ENCODE data around the gene FAM131B.
"Not testable (repeated sequence)": the region's sequence is repeated elsewhere in the genome, so short reads cannot be mapped to it uniquely, and the experiment has no call there.

Gene FAM131B

DNA sequence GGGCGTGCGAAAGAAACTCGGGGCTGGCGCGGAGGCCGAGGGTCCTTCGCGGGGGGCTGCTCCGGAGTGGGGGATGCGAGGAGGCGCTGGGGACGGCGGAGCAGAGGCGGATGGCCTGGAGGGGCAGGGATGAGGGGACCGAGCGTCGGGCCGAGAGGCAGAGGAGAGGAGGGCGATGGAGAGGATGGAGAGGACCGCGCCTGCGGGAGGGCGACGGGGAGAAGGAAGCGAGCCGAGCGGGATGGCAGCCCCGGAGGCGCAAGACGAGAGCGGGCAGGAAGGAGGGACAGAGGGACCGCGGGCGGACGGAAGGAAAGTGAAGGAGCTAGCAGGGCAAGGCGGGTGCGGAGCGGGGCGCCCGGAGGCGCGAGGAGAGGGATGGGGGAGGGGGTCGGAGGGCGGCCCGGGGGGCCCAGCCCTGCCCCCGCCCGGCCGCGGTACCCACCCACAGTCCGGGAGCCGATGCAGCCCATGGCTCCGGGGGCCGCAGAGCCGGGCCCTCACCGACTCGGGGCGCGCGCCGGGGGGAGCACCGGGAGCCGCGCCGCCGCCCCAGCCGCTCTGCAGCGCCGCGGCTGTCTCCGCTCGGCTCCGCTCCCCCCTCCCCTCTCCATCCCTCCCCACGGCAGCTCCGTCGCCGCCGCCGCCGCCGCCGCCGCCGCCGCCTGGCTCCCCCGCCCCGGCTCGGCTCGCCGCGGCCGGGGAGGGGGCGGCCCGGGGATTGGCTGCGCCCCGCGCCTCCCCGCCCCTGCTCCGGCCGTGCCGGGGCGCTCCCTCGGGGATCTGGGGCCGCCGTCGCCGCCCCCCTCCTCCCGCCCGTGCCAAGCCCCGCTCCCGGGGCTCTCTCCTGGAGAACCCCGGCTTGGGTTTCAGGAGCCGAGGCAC lies at the start of gene FAM131B:
TSS of gene FAM131B (minus strand) at position 583 of the 885 bp plus-strand sequence. CDS start at position 473, 110 bp downstream.
- in situ Hi-C loops (cut with MboI; ENCODE audit: low sequenced_read_pairs): no loop called here

DNA sequence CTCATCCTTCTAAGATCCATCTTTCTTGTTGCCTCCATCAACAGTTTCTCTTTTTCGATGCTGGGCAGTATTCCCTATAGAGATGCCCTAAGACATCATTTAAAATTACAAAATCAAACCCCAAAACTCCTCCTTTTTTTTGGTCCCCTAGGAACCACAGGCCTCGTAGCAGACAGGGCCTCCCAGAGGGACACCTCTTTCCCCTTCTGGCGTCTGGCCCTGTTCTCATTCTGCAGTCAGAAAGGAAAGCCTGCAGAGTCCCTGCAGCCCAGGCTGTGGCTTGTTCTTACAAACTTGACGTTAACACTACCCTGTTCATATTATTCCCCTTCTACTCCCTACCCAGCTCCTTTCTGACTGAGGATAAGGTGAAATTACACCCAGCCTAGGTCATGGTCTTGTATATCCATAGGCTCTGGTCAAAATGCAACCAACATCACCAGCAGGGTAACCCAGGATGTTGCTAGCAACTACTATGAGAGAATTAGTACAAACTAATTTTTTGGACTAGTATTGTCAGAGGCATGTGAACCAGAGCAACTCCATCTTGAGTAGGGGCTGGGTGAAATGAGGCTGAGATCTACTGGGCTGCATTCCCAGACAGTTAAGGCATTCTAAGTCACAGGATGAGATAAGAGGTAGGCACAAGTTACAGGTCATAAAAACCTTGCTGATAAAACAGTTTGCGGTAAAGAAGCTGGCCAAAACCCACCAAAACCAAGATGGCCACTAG lies 49.6 kb upstream of the FAM131B start:
- in situ Hi-C loops (cut with MboI; ENCODE audit: low sequenced_read_pairs): no loop called here

DNA sequence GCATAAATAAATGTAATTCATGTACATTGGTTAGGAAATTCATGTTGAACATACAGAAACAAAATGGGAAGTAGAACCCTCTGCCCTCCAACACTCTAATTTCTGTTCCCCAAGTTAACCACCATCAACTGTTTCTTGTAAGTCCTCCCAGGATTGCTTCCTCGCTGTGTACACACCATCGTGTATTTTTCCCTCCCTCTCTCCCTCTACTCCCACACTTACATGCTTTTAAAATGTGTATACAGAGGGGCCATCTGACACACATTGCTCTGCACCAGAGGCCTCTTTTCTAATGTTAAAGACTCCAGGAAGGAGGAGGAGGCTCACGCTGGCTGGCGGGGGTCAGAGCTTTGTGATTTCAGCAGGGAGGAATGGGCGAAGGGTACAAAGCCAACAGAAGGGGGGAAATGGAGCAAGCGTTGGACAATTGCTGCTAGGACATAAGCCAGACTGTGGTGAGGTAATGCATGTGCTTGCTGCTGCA lies 48.0 kb upstream of the FAM131B start:
- in situ Hi-C loops (cut with MboI; ENCODE audit: low sequenced_read_pairs): no loop called here

DNA sequence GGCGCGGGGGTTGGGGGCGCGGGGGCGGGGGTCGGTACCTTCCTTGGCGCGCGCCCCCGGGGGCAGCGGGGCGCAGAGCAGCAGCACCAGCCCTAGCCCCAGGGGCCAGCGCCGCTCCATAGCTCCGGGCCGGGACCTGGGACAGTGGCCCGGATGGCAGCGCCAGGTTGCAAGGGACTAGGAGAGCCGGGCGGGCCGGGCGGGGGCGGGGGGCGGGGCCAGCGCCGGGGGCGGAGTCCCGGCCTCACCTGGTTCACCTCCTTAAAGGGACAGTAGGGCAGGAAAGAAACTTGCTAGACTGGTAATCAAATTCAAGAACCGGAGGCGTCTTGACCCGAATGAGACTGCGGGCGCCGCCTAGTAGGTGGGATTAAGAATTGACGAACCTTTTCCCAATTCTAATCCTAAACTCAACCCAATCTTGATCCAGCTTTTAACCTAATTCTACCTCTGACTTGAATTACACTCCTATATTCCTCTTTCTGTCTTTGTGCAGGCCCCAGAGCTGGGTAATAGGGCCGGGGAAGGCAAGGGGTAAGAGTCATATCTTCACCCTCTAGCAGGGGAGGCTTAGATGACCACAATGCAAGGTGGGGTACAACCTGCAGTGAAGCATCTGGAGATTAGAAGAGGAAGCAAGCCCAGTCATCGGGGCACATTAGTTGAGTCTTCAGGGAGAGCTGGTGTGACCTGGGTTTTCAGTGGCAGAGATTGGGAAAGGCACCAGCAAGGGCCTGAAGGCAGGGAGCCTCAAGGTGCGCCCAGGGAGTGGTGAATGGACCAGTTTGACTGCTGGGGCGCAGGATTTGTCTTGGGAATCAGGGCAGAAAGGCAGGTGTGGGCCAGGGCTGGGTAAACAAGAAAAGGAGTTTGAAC lies 46.4 kb upstream of the FAM131B start, which contains the start of gene EPHA1:
TSS of gene EPHA1 (minus strand) at position 171 of the 876 bp plus-strand sequence. CDS start at position 120, 51 bp downstream.
- in situ Hi-C loops (cut with MboI; ENCODE audit: low sequenced_read_pairs): no loop called here

DNA sequence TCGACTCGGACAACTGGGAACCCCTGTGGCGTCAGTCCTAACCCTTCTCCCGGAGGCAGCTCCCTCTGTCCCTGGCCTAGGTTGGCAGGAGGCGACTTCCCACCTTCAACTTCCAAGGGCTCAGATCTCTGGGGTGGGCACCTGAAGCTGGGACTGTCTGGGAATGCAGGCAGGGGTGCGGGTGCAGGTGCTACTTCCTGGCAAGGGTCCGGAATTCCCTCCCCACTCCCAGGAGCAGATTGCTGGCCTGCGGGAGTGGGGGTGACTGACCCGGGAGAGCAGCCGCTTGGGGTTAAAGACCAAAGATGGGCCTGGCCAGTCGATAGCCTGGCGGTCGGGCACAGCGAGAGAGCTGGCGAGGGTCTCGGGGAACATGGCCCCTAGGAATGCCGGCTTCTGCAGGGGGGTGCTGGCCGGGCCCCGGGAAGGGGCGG lies 45.8 kb upstream of the FAM131B start:
- in situ Hi-C loops (cut with MboI; ENCODE audit: low sequenced_read_pairs): no loop called here

DNA sequence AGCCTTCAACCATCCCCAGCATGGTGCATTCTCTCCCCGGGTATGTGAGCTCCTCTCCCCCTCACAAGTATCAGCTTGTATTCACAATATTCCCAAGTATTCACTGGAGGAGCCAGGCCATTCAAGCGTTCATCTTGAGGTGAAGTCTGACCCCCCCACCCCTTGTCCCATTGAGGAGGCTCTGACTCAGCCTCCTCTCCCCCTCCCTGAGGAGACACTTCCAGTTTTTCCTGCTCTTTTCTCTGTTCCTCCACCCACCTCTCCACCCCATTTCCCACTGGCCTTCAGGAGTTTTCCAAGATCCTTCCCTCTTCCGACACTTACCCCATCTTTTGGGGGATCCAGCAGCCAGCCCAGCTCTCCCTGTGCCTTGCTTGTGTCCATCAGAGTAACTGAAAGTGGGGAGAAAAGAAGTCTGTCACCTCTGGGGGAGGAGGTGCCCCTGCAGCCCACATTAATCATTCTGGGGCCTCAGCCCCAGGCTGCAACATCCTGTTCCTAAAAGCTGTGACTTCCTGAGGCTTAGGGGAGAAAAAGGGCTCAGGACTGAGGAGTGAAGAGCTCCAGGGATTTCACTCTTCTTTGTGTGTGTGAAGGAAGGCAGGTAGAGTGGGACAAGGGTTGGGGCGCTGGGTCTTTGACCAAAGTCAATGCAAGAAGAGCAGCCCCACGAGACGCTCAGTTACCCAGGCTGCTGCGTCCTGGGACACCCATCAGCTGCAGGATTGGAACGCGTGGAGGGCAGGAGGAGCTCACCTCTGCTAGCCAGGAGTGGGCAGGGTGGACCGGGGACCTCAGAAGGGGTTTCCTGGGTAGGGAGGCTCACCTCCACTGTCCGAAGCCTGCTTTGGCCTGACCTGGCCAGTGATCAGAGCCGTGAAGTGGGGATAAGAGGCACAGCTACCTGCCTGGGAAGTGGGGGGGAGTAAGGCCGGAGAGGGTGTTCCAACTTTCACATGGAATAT lies 45.1 kb upstream of the FAM131B start:
- in situ Hi-C loops (cut with MboI; ENCODE audit: low sequenced_read_pairs): no loop called here

DNA sequence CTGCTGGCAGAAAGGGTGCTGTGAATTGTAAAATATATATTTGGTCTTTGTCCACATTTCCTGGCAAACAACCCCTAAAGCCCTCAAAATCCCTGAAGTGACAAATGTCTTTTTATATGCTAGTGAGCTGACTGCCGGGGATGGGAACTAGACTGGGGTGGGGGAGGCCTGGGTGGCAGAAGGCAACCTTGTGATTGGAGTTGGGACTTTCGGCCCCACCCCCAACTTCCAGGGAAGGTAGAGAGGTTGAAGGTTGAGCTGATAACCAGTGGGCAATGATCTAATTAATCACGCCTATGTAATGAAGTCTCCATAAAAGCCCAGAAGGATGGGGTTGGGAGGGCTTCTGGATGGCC lies 43.5 kb upstream of the FAM131B start:
- in situ Hi-C loops (cut with MboI; ENCODE audit: low sequenced_read_pairs): no loop called here

DNA sequence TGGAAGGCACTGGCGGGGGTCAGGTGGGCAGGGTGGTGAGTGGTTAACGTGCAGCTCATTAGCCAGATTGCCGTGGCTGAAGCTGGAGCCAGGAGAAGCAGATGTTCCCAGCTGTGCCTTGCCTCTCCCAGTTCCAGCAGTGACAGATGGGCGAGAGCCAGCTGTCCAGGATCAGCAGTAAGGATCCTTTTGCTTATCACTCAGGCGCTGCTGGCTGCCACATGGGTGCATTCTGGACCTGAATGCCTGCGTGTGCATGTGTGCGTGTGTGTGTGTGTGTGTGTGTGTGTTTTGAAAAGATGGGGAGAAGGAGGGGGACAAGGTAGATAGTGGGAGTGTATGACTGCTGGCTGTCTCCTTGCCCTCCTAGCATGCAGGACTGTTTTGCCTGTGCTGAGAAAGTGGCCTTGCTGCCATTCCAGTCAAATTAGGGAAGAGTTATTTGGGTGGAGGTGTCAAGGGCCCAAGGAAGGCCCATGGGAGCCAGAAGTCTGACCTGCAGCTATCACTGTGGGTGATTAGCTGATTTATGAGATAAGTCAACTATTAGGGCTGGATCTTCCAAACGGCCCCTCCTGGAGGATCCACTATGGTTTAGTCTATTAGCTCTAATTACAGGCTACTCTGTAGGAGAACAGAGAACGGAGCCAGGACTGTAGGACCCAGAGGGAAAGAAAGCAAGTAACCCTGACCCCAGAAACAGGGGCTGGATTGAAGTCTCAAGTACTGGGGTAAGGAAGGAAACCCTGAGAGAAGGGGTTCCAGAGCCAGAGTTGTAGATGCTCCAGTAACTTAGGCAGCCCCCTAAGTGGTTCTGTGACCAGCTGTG lies 42.9 kb upstream of the FAM131B start:
- in situ Hi-C loops (cut with MboI; ENCODE audit: low sequenced_read_pairs): no loop called here

DNA sequence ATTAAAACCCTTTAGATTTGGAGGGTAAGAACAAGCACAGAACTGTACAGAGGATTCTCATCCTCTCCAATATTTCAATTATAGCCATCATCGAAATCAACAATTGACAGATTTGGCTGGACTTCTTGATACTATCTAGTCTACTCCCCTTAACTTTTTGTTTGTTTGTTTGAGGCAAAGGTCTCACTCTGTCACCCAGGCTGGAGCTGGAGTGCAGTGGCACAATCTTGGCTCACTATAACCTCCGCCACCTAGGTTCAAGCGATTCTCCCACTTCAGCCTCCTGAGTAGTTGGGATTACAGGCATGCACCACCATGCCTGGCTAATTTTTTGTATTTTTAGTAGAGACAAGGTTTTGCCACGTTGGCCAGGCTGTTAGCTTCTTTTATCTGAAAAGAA lies 39.7 kb upstream of the FAM131B start:
- in situ Hi-C loops (cut with MboI; ENCODE audit: low sequenced_read_pairs): not testable (repeated sequence)

DNA sequence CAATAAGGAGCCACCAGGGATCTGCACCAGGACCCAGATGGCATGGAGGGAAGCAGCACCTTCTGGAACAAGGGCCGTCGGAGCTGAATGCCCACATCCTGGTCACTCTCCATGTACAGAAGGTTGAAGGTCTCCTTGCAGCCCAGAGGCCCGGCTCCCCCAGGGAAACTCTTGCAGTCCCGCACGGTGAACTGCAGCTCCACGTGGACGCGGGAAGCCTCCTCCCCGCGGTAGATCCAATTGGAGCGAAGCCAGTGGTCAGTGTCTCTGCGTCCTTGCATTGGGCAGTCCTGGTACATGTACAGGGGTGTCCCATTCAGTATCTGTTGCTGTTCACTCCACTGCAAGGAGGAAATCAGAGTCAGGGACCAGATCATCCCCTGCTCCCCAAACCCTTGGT lies 38.8 kb upstream of the FAM131B start:
- in situ Hi-C loops (cut with MboI; ENCODE audit: low sequenced_read_pairs): no loop called here

DNA sequence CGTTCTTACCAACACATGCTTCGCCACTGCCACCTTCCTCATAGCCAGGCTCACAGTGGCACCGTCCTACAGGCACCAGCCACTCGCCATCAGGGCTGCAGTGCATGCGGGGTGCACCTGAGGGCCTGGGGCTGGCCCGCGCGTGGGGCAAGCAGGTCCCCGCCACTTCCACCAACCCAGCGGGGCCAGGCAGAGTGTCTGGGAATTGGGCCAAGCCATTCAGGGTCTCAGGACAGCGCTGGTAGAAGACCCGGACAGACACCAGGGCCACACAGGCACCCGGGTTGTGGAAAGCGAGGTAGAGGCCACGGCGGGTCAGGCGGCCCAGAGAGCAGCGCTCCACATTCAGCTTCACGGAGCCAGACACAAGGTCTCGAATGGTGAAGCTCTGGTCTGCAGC lies 37.1 kb upstream of the FAM131B start:
- in situ Hi-C loops (cut with MboI; ENCODE audit: low sequenced_read_pairs): no loop called here

DNA sequence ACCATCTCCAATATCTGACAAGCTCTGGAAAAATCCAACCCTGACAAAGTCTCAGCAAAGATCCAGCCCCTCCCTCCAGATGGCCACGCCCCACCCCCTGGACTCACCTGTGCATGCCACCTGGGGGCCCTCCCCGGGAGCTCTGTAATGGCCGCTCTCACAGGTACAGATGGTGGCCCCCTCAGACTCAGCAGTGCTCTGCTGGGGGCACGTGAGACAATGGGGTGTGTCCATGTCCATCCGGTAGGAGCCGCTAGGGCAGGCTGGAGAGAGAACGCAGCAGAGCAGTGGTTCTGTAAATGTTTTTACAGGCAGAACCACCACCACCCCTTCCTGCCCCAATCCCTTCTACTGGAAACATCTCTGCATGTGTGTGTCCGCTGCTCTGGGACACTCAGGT lies 36.6 kb upstream of the FAM131B start:
- in situ Hi-C loops (cut with MboI; ENCODE audit: low sequenced_read_pairs): no loop called here

DNA sequence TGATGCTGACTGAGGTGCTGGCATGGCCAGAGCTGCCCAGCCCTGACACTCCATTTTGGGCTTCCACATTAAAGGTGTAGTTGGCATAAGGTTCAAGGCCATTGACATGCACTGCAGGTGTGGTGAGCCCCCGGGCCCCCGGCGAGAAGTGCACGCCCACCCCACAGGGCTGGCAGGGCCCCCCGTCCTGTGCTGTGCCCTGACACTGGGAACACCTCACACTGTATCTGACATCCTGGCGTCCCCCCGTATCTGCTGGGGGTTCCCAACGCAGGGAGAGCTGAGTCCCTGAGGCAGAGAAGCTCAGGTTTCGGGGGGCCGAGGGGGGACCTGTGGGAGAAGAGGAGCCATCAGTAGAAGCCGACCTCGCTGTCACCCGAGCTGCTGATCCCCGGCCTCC lies 36.1 kb upstream of the FAM131B start:
- in situ Hi-C loops (cut with MboI; ENCODE audit: low sequenced_read_pairs): no loop called here

DNA sequence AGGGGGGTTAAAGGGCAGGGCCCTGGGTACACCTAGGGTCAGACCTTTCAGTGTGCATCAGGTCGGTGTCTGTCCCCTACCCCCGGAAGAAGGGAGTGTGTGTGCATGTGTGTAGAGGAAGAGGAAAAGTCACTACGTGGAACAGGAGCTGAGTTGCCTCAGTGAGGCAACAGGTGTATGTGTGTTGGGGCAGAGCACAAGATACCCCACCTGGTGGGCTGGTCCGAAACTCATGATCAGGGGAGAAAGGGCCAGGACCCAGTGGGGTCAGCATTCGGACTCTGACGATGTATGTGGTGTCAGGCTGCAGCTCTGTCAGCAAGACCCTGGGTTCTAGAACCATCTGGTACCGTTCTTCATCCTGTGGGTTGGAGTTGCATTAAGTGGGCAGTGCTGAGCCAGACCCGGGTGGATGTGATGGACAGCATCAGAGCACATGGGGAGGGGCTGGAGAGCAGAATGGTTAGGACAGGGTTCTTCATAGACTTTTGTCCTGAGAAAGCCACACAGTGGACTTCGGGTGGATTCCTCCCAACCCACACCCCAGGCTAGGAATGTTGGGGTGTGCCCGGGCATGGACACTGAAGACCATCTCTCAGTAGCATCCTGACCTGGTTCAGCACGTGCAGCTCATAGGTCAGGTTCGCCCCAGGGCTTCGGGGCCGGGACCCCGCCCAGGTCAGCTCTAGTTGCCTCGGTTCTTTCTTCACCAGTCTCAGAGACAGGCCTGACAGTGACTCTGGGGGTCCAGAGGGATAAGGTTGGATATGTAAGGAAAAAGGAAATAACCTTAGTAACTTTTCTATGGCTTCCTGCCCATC lies 35.4 kb upstream of the FAM131B start:
- in situ Hi-C loops (cut with MboI; ENCODE audit: low sequenced_read_pairs): no loop called here

DNA sequence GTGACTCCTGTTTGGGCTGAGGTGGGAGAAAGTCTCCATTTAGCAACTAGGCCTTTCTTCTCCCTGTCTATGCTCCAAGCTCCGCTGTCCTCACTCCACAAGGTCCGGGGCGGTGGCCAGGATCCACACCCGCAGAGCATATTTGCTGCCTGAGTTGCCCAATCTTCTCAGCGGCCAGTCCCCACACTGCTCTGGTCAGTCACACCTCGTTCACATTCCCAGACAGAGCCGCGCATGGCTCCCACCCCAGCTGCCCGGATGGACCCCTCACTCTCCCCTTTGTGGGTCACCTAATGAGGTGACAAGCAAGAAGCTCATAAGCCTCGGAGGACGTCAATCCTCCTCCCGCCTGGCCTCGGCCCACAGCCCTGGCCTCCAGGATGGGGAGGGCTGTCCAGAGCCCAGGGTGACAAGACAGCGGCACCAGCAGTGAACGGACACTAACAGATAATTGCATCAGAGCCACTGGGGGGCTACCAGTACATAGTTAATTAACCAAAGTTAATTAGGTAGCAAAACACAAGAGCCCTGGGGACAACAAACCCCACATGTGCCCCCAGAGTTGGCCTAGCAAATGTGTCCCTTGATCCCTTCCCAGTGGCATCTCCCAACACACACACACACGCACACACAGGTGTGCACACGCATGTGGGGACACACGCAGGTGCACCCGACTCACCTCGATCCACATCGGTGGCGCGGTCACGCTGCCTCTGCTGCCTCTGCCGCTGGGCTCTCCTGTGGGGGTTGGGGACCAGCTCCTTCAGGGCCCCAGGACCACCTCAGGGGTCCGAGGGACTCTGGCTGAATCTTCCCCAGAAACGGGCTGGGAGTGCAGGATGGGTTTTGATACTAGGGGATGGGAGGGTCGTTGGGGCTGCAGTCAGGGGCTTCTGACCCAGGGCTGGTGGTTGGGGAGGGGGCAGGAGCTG lies 34.4 kb upstream of the FAM131B start:
- in situ Hi-C loops (cut with MboI; ENCODE audit: low sequenced_read_pairs): no loop called here

DNA sequence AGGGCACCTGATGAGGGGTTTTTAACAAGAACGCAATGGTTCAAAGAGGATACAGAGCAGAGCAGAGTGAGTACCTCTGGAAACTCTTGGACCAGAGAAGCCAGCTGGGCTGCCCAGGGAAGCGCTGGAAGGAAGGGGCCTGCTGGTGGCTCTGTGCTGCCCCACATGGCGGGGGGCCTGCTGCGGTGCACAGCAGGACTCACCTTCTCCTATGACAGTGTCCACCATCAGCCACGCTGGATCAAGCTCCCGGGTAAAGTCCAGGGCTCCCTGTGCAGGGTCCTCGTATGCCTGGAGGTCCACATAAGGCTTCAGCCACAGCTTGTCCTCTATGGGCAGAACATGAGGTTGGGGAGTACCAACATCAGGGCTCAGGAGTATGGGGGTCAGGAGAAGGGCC lies 33.7 kb upstream of the FAM131B start:
- in situ Hi-C loops (cut with MboI; ENCODE audit: low sequenced_read_pairs): no loop called here
